NT2/D1 (cell line): ENCODE data around the gene KRT31.
"Not testable (repeated sequence)": the region's sequence is repeated elsewhere in the genome, so short reads cannot be mapped to it uniquely, and the experiment has no call there.

ENCODE experiments used
- DNase-seq: peaks from one replicate; pipeline ENCODE4 v3.0.0-alpha.2; 2011; ENCODE audit warnings: low read depth, low spot score
- H3K27me3 ChIP-seq: 2 replicates; pipeline ENCODE4 v1.6.0; 2011; ENCODE audit warnings: mild to moderate bottlenecking; ENCODE audit not compliant: insufficient read length, insufficient read depth
- H3K36me3 ChIP-seq: 2 replicates; pipeline ENCODE4 v1.6.1; 2011; ENCODE audit warnings: mild to moderate bottlenecking, low read length, mixed read lengths; ENCODE audit not compliant: insufficient read depth, insufficient read length
- H3K4me1 ChIP-seq: 2 replicates; pipeline ENCODE4 v1.5.1; 2011; ENCODE audit not compliant: insufficient read depth, insufficient read length
- H3K4me3 ChIP-seq: 2 replicates; pipeline ENCODE4 v1.5.1; 2011; ENCODE audit warnings: low read depth; ENCODE audit not compliant: insufficient read length
- H3K9ac ChIP-seq: 2 replicates; pipeline ENCODE4 v1.6.0; 2011; ENCODE audit warnings: low read depth; ENCODE audit not compliant: insufficient read length
- H3K9me3 ChIP-seq: 2 replicates; pipeline ENCODE4 v1.5.1; 2011; ENCODE audit warnings: mild to moderate bottlenecking, low read length; ENCODE audit not compliant: insufficient read depth
- SUZ12 ChIP-seq: IDR thresholded peaks from 2 replicates; pipeline ENCODE4 v1.6.1; 2011; ENCODE audit not compliant: insufficient read length, insufficient read depth; ENCODE audit errors: extremely low read depth
- YY1 ChIP-seq: IDR thresholded peaks from 2 replicates; pipeline ENCODE4 v1.6.1; 2011; ENCODE audit not compliant: insufficient read length, insufficient read depth
- ZNF274 ChIP-seq: IDR thresholded peaks from 2 replicates; pipeline ENCODE4 v1.6.1; 2011; ENCODE audit warnings: mild to moderate bottlenecking, low read depth, low read length

Gene KRT31

DNA sequence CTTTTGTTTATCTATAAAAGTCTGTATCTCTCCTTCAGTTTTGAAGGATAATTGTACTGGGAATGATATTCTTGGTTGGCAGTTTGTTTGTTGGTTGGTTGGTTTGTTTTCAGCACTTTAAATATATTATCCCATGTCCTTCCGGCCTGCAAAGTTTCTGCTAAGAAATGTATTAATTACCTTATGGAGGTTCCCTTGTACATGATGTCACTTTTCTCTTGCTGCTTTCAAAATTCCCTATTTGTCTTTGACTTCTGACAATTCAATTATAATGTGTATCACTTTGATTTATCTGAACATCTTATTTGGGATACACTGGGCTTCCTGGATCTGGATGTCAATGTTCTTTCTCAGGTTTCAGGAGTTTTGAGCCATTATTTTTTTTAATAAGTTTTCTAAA, 11.2 kb downstream of the KRT31 start:
- Histone ChIP-seq H3K4me1 (no peaks in the 10 kb centered on the region), H3K27me3 (no peaks in the 10 kb centered on the region), H3K4me3 (no peak overlapping the region), H3K9me3 (peaks cover 7% of the 10 kb centered on the region), H3K9ac (no peak overlapping the region), H3K36me3 (no peaks in the 10 kb centered on the region)
- no peak for DNase-seq
- TF ChIP-seq SUZ12: no peak
- no peak for TF ChIP-seq ZNF274
- no peak for TF ChIP-seq YY1

DNA sequence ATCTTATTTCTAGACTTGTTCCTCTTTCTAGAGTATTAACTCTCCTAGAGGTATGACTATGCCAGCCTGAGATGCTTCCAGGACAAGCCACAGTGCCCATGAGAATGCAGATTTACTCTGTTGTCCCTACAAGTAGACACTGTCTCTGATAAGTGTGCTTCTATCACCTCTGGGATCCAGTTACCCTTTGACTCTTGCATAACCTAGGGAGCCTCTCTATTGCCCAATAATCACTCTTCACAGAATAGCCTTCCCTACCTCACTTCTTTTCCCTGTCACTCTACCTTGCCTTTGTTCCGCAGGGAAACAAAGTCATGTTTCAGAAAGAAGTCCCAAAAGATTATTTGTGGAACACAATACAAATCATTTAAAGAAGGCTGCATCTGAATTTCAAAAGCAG, 13.7 kb downstream of the KRT31 start:
- no peak overlapping the region for H3K4me3 ChIP-seq
- TF ChIP-seq YY1 (no peak), SUZ12 (no peak), ZNF274 (no peak)
- DNase-seq: no peak
- H3K4me1 ChIP-seq: no peaks in the 10 kb centered on the region
- H3K36me3 ChIP-seq: no peaks in the 10 kb centered on the region
- peaks cover 7% of the 10 kb centered on the region for H3K9me3 ChIP-seq
- no peak overlapping the region for H3K9ac ChIP-seq
- H3K27me3 ChIP-seq: no peaks in the 10 kb centered on the region

DNA sequence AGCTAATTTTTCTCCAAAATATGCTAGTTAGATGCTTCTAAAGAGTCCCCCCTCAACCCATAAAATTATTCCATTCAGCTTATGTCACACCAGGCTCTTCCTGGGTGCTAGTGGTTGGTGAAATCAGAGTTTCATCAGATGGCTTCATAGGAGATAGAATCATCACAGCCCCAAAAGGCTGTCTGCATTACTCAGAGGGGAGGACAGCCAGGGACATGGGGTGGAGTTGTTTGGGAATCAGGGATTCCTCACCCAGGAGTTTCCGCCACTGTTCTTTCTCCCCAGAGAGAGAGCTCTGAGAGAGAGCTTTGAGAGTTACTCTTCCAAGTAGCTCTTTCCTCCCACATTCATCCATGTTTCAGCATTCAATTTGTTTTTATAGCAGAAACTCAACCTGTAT, 15.0 kb downstream of the KRT31 start:
- Histone ChIP-seq H3K4me1 (no peaks in the 10 kb centered on the region), H3K36me3 (no peaks in the 10 kb centered on the region), H3K27me3 (no peaks in the 10 kb centered on the region), H3K4me3 (no peak overlapping the region), H3K9ac (no peak overlapping the region), H3K9me3 (peaks cover 7% of the 10 kb centered on the region)
- no peak for TF ChIP-seq ZNF274
- DNase-seq: no peak

- H3K9me3 ChIP-seq, DNase-seq, H3K9ac ChIP-seq, H3K36me3 ChIP-seq, H3K27me3 ChIP-seq, H3K4me3 ChIP-seq, H3K4me1 ChIP-seq: not testable (repeated sequence)
These were observed 15.5 kb downstream of the KRT31 start, which contains the start of gene KRT34 for GRCh38 chr17:41381943-41382342. Gene KRT34, minus strand, starts transcription at chr17:41382306. Its CDS starts 60 bp downstream, at chr17:41382246.

DNA sequence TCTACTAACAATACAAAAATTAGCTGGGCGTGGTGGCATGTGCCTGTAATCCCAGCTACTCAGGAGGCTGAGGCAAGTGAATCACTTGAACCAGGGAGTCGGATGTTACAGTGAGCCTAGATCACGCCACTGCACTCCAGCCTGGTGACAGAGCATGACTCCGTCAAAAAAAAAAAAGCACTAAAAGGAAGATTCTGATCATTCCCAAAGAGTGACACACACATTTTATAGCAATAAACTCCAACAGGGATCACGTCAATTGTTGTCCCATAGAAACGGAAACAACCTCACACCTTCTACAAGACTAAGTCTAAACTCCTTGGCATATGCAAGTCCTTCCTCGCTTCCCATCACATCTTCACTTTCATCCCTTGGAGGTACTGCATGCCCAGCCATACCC, 17.3 kb downstream of the KRT31 start:
- not testable (repeated sequence) for H3K9ac ChIP-seq, H3K27me3 ChIP-seq, H3K36me3 ChIP-seq, H3K9me3 ChIP-seq, H3K4me1 ChIP-seq, DNase-seq, H3K4me3 ChIP-seq

DNA sequence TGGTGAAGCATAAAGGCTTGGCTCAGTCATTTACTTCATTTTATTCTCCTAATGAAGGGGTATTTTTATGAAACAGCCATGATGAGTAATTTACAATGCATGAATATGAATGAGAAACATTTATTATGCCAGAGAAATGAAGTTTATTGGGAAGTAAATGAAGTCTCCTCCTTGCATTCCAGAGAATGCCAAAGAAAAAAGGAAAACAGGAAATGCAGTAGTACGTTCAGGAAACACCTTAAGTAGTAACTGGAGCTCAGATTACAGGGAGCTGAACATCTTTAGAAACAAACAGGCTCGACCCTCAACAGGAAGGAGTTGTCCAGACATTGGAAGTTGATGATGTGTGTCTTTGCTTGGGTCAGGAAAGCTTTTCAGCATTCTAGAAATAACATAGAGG, 19.9 kb downstream of the KRT31 start:
- no peaks in the 10 kb centered on the region for H3K36me3 ChIP-seq
- H3K9me3 ChIP-seq: no peaks in the 10 kb centered on the region
- H3K4me1 ChIP-seq: no peaks in the 10 kb centered on the region
- H3K27me3 ChIP-seq: no peaks in the 10 kb centered on the region
- H3K4me3 ChIP-seq: no peak overlapping the region
- TF ChIP-seq ZNF274 (no peak), SUZ12 (no peak), YY1 (no peak)
- no peak overlapping the region for H3K9ac ChIP-seq
- no peak for DNase-seq

DNA sequence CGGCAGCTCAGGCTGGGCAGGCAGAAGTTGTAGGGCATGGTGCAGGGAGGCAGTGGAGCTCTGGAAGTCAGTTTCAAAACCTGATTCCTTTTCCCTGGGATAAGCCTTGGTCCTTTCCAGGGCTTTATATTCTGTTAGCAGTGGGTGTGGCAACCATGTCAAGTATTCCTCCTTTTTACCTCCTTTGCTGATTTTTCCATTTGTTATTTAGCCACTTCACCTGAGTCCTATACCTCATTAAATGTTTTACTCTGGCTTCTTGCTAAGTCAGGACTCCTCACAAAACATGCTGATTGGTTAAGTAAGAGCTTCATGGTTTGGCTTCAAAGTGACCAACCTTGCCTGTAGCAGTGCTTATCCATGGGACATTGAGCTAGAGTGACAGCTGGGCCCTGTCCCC, 27.7 kb downstream of the KRT31 start, which contains the start of gene KRT33B:
TSS of gene KRT33B (minus strand) at position 101 of the 400 bp plus-strand sequence. CDS start at position 38, 63 bp downstream.
- no peak for DNase-seq
- no peak within 1 kb of the TSS for H3K4me3 ChIP-seq
- no peaks in the 10 kb centered on the region for H3K9me3 ChIP-seq
- H3K36me3 ChIP-seq: no peaks in the 10 kb centered on the region
- no peaks in the 10 kb centered on the region for H3K4me1 ChIP-seq
- no peak within 1 kb of the TSS for H3K9ac ChIP-seq
- no peak for TF ChIP-seq SUZ12
- TF ChIP-seq YY1: no peak
- no peak for TF ChIP-seq ZNF274
- H3K27me3 ChIP-seq: no peaks in the 10 kb centered on the region

- H3K4me1 ChIP-seq: no peaks in the 10 kb centered on the region
- TF ChIP-seq YY1 (no peak), SUZ12 (no peak), ZNF274 (no peak)
- H3K4me3 ChIP-seq: no peak overlapping the region
- no peaks in the 10 kb centered on the region for H3K9me3 ChIP-seq
- no peaks in the 10 kb centered on the region for H3K27me3 ChIP-seq
- no peak for DNase-seq
- no peaks in the 10 kb centered on the region for H3K36me3 ChIP-seq
- H3K9ac ChIP-seq: no peak overlapping the region
These were observed 28.4 kb downstream of the KRT31 start for GRCh38 chr17:41369023-41369422.
